PC-9 (cell line): ENCODE data around the gene MLN.

Source experiments
- CTCF ChIP-seq: fragments of 200-600 bp; sonication (generic); conservative IDR thresholded peaks from 2 replicates; pipeline ENCODE4 v1.6.1; 2017; ENCODE audit warnings: mixed run types, antibody characterized with exemption, mild to moderate bottlenecking, moderate library complexity
- EZH2 ChIP-seq: fragments of 200-600 bp; sonication (generic); IDR thresholded peaks from 2 replicates; pipeline ENCODE4 v1.8.0; 2017; ENCODE audit warnings: antibody characterized with exemption, low read depth

GRCh38 chr6:33797626-33798342 lies 6.0 kb downstream of the MLN start:
- TF ChIP-seq CTCF (no peak), EZH2 (no peak)
